HEK293 (cell line): ENCODE data around the gene DCAF5.

ENCODE experiments used
- GLIS2 ChIP-seq: fragments of 450-650 bp; formaldehyde crosslinking; IDR thresholded peaks from 2 replicates; pipeline ENCODE4 v1.5.1; 2016; ENCODE audit warnings: missing biosample characterization, missing genetic modification characterization
- REST ChIP-seq: fragments of 450-650 bp; formaldehyde crosslinking; IDR thresholded peaks from 2 replicates; pipeline ENCODE4 v1.5.1; 2016; ENCODE audit warnings: missing biosample characterization, missing genetic modification characterization

DNA sequence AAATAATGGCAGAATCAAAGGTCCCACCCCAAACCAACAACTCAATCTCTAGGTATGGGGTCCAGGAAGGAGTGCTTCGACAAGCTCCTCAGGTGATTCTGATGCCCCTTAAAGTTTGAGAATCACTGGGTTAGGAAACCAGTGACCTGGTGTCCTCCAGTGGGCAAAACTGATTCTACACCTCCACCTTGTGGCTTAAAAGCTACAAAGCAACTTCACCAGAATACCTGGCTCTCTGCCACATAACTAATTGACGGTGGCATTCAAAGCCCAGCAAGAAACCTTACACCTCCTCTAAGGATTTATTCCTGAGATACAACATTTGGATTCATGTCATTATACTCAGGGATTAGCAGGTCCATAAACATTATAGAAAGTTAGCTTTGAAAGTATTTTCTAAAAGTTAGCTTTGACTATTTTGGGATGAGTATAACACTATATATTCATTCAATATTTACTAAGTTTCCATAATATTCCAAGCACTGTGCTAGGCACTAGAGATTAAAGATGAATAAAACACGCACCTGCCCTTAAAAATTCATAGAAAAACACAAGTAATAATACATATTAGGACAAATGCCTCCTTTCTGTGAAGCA lies 45.4 kb downstream of the DCAF5 start:
- TF ChIP-seq REST (no peak), GLIS2 (tag by site-specific recombination) (no peak)
